Measurements from ENCODE around the gene USB1. TPM values are rescaled to one million over a fixed set of nuclear protein-coding genes. Genes with fewer than 3 reads are reported as not detected.
A peak's percentile ranks its signal among the peaks of the same experiment; 100 is the strongest.

USB1 gene
- total RNA-seq, 1 experiment from 2014 or later, result 23.9 TPM

DNA sequence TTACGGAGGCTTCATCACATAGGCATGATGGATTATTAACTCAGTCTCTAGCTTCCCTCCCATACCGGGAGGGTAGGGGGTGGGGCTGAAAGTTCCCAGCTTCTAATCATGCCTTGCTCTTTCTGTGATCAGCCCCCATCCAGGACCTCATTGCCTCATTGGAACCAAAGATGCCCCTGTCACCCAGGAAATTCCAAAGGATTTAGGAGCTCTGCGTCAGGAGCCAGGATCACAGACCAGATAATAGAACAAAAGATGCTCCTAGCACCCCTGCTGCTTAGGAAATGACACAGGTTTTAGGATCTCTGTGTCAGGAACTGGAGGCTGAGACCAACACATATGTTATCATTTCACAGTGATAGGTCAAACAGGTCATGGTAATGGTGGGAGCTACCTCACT lies 9.7 kb downstream of the USB1 start:
- no peak overlapping the region for H3K4me3 ChIP-seq (ENCODE audit: insufficient read depth, low read depth, low read length)
- DNase-seq, result no peak

DNA sequence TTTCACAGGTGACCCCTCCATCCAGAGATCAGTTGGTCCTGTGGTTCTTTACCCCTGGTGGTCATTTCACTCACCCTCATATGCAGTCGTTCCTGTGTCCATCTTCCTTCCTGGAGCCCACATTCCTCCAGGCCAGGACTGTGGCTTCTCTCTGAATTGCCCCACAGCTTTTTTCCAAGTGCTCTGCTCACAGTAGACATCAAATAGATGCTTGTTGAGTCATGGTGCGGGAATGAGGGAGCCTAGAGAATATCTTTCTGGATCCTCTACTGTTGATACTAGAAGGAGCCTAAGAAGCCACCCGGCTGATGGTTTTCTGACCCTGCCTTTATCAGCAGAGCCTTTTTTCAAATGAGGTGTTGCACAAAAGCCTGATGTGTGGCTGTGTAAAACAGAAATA lies 10.4 kb downstream of the USB1 start:
- Histone ChIP-seq H3K4me3 (ENCODE audit: insufficient read depth, low read depth, low read length) (no peak overlapping the region), H3K27me3 (ENCODE audit: control insufficient read depth, insufficient read depth, low read length) (no peaks in the 10 kb centered on the region), H3K36me3 (replicated peaks; ENCODE audit: control insufficient read depth, insufficient read depth, low read length) (peaks cover 6% of the 10 kb centered on the region)
- DNase-seq, result no peak

More for the DNA sequence above, 9.7 kb downstream of the USB1 start:
- Histone ChIP-seq H3K36me3 (replicated peaks; ENCODE audit: control insufficient read depth, insufficient read depth, low read length) (peaks cover 7% of the 10 kb centered on the region), H3K27me3 (ENCODE audit: control insufficient read depth, insufficient read depth, low read length) (no peaks in the 10 kb centered on the region)

DNA sequence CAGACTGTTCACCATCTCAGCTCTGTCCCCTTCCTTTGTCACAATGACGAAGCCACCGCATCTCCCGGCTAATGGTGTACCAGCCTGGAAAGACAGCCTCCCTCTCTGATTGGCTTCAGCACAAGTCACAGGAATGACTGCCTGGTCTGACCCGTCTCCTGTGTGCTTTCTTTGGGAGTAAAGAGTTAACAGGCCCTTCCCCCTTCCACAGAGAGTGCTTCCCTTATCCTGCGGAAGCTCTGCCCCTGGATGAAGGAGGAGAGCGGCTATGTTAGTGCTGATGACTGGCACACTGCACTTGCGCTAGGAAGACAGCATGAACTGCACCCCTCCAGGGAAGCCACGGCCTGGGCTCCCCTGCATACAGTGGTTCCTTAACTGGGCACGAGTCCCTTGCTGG lies 11.3 kb downstream of the USB1 start:
- Histone ChIP-seq H3K27me3 (ENCODE audit: control insufficient read depth, insufficient read depth, low read length) (no peaks in the 10 kb centered on the region), H3K4me3 (ENCODE audit: insufficient read depth, low read depth, low read length) (no peak overlapping the region), H3K36me3 (replicated peaks; ENCODE audit: control insufficient read depth, insufficient read depth, low read length) (peaks cover 6% of the 10 kb centered on the region)
- DNase-seq, result no peak

DNA sequence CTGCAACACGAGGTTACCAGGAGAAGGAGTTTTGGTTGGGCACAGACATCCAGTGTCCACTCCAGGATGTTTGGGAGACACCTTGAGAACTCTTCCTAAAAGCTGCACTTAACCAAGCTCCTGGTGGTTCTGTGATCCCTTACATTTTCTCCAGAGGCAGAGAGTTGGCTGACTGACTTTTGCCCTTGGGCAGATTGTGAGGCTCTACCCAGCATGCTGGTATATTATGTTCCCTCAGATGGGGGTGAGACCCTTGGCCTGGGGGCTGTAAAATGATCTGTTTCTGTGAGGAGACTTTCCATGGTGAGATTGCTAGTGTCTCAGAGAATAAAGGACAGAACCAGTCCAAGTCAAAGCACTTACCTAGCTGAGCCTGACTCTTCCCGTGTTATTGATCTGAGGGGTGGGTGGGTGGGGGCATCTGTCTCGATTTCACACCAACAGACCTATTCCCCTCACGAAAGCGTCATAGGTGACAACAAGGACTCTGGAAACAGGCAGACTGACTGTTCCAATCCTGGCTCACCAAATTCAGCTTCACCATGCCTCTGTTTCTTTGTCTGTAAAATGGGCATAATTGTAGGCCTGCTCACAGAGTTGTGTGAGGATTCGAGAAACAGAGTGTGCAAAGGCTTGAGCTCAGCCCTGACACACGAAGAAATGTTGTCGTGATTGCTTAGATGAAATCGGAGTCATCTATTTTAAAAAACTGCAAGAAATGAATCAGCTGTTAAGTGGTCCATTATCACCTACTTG lies 12.2 kb downstream of the USB1 start:
- Histone ChIP-seq H3K4me3 (ENCODE audit: insufficient read depth, low read depth, low read length) (no peak overlapping the region), H3K36me3 (replicated peaks; ENCODE audit: control insufficient read depth, insufficient read depth, low read length) (peaks cover 6% of the 10 kb centered on the region), H3K27me3 (ENCODE audit: control insufficient read depth, insufficient read depth, low read length) (no peaks in the 10 kb centered on the region)
- no peak for DNase-seq

DNA sequence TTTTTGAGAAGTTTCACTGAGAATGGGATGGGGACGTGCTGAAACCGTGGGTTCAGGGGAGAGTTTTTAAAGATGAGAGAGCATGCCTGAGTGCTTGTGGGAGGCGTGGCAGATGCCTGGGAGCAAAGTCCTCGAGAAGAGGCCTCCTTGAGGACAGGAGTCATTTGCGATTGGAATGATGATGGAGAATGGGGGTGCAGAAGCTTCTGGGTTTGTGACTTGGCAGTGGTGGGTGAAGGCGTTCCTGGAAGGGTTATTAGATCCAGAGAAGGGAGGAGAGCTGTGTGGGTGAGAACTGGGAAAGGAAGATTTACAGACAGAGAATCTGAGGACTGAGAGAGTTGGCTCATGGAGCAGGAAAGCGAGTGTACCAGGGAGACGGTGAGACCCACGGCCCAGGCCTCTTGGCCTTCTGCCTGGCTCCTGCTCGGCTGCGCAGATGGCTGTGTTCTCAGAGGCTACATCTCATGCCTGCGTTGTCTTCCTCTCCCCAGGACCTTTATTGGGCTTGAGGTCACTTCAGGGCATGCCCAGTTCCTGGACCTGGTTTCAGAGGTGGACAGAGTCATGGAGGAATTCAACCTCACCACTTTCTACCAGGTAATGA lies 15.7 kb downstream of the USB1 start:
- no peaks in the 10 kb centered on the region for H3K27me3 ChIP-seq (ENCODE audit: control insufficient read depth, insufficient read depth, low read length)
- H3K36me3 ChIP-seq (replicated peaks; ENCODE audit: control insufficient read depth, insufficient read depth, low read length), result peaks cover 2% of the 10 kb centered on the region; the same call in 1 of the 2 replicates
- no peak overlapping the region for H3K4me3 ChIP-seq (ENCODE audit: insufficient read depth, low read depth, low read length)
- no peak for DNase-seq

DNA sequence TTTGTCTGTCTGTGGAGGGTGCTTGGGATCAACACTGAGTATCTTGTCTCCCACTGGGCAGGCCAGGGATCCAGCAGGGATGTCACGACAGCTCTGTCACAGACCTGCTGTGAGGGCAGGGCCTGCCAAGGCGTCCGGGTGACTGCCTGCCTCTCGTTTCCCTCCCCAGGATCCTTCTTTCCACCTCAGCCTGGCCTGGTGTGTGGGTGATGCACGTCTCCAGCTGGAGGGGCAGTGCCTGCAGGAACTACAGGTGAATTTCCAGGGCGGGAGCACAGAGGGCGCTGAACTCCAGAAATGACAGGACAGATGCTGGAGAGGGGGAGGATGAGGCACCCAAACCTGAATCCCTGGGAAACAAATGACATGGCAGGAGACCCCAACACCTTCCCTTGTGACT lies 17.6 kb downstream of the USB1 start:
- Histone ChIP-seq H3K36me3 (replicated peaks; ENCODE audit: control insufficient read depth, insufficient read depth, low read length) (no peaks in the 10 kb centered on the region; the same call in 1 of the 2 replicates), H3K27me3 (ENCODE audit: control insufficient read depth, insufficient read depth, low read length) (peaks cover 3% of the 10 kb centered on the region; the same call in 1 of the 2 replicates), H3K4me3 (ENCODE audit: insufficient read depth, low read depth, low read length) (no peak overlapping the region)
- DNase-seq, result peak; percentile 75

DNA sequence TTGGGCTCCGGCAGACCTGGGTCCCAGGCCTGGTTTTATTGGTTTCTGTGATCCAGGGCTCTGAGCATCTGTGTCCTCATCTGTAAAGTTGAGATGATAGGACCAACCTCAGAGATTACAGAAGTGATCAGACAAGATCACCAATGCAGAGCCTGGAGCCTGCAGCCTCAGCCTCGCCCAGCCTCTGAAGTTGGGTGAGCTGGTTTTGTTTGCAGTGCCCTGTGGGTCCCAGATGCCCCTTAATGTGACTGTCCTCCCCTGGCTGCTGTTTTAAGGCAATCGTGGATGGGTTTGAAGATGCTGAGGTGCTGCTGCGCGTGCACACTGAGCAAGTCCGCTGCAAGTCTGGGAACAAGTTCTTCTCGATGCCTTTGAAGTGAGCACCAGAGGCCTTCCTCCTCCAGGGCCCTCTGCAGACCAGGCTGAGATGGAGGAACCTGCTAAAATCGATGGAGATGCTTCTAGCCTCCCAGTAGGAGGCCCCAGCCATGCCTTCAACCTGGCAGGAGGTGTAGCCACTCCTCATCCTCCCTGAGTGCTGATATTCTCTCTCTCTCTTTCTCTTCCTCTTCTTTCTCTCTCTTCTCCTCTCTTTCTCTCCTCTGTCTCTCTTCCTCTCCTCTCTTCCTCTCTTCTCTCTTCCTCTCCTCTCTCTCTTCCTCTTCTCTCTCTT lies 18.8 kb downstream of the USB1 start:
- DNase-seq, result no peak
- H3K36me3 ChIP-seq (replicated peaks; ENCODE audit: control insufficient read depth, insufficient read depth, low read length), result no peaks in the 10 kb centered on the region; the same call in 1 of the 2 replicates
- peaks cover 4% of the 10 kb centered on the region; the same call in 1 of the 2 replicates for H3K27me3 ChIP-seq (ENCODE audit: control insufficient read depth, insufficient read depth, low read length)
- no peak overlapping the region for H3K4me3 ChIP-seq (ENCODE audit: insufficient read depth, low read depth, low read length)

DNA sequence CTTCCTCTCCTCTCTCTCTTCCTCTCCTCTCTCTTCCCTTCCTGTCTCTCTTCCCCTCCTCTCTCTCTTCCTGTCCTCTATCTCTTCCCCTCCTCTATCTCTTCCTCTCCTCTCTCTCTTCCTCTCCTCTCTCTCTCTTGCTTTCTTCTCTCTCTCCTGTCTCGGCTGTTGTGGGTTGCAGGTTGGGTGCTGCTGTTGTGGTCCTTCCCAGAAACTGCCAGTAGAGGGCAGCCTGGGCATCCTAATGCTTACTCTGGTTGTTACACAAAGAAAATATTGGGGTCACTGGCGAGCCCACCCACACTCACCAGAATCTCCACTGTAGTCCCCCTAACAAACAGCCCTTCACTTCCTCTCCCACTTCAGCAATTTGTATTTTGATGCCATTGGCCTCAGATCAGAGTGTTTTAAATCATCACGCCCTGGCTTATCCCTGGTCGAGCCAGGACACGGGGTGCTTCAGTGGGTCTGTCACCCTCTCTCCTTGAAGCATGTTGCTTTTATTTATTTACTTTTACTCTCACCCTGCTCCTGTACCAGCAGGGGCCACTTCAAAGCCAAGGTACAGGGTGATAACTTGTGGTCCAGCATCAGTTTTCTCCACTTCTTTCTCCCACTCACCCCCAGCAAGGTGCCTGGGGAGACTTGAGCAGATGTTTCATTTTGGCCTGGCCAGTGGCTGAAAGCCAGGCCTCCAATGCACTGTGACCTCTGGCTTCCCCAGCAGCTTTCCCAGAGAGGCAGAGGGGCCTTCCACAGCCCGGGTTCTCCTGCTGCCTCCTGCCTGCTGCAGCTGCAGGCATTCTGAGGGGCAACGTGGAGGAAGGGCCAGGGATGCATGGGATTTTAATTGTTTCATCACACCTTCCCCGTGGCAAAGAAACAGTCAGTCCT lies 19.7 kb downstream of the USB1 start:
- no peak overlapping the region for H3K4me3 ChIP-seq (ENCODE audit: insufficient read depth, low read depth, low read length)
- no peaks in the 10 kb centered on the region; the same call in 1 of the 2 replicates for H3K36me3 ChIP-seq (replicated peaks; ENCODE audit: control insufficient read depth, insufficient read depth, low read length)
- DNase-seq, result peak; percentile 83

DNA sequence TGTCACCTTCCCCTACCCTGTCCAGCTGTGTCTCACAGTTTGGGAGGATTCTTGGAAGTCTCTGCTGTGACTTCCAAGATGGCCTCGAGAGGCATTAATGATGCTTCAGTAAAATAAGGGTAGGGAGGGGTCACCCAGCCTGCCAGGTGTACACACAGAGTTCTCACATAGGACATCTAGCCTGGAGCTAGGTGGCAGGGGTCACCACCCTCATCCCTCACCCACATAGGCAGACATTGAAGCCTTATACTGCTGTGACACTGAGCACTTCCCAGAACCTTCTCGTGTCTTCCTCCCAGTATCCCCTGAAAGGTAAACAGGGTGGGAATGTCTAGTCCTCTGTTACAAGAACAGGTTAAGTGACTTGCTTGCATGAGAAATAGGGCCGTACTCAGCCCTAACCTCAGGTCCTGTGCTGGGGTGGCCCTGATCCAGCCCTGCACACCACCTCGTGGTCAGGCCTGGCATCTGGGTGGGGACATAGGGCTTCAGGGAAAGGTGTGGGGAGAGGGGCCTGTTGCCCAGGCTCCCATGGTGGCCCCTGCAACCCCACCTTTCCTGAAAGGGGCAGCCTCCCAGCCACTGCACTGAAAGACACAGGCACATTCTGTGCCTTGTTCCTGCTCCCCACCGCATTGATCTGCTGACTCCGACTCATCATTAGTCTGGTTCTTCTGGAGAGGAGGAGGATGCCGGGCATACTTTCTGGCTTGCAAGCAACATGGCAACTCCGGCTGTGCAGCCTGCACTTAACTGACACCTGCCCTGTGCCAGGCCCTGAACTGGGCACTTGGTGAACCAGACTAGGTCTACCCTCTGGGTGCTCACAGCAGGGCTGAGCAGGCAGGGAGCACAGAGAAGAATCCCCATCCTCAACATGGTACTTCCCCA lies 20.7 kb downstream of the USB1 start:
- DNase-seq, result no peak
- Histone ChIP-seq H3K27me3 (ENCODE audit: control insufficient read depth, insufficient read depth, low read length) (peaks cover 5% of the 10 kb centered on the region), H3K36me3 (replicated peaks; ENCODE audit: control insufficient read depth, insufficient read depth, low read length) (no peaks in the 10 kb centered on the region; the same call in 1 of the 2 replicates), H3K4me3 (ENCODE audit: insufficient read depth, low read depth, low read length) (no peak overlapping the region)

More for the DNA sequence above, 19.7 kb downstream of the USB1 start:
- peaks cover 4% of the 10 kb centered on the region; the same call in 1 of the 2 replicates for H3K27me3 ChIP-seq (ENCODE audit: control insufficient read depth, insufficient read depth, low read length)

DNA sequence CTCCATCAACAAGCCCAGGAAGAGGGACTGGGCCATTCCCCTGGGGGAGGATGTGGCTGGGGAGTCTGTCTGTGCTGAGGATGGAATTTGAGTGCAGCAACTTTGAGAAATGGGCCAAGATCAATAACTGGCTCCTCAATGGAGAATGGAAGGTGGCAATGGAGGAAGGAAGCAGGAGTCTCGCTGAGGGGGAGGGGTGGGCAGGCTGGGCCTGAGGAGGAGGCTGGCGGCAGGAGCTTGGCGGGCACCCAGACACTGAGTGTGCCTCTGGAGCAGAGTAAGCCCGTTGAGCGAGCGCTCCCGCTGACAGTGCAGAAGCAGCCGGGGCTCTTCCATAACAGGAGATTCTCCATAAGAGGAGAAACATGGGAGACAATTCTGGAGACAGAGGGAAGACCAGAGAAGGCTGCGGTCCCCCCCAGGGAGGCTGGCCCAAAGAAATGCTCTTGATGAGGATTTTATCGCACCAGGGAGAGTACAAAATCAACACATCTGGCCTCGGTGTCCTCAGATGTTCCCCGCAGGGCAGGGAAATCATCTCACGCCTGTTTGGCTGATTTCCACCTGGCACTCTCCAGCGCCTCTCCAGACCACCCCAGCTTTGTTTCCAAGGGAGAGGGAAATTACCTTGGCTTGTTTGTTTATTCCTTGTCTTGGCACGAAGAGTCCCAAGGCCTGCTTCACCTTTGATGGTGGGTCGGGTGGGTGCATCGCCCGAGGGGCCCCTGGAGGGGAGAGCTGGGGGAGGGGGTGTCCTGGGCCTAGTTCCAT lies 21.6 kb downstream of the USB1 start:
- peak; percentile 70 for DNase-seq
- Histone ChIP-seq H3K27me3 (ENCODE audit: control insufficient read depth, insufficient read depth, low read length) (peaks cover 5% of the 10 kb centered on the region), H3K4me3 (ENCODE audit: insufficient read depth, low read depth, low read length) (no peak overlapping the region), H3K36me3 (replicated peaks; ENCODE audit: control insufficient read depth, insufficient read depth, low read length) (no peaks in the 10 kb centered on the region; the same call in 1 of the 2 replicates)

DNA sequence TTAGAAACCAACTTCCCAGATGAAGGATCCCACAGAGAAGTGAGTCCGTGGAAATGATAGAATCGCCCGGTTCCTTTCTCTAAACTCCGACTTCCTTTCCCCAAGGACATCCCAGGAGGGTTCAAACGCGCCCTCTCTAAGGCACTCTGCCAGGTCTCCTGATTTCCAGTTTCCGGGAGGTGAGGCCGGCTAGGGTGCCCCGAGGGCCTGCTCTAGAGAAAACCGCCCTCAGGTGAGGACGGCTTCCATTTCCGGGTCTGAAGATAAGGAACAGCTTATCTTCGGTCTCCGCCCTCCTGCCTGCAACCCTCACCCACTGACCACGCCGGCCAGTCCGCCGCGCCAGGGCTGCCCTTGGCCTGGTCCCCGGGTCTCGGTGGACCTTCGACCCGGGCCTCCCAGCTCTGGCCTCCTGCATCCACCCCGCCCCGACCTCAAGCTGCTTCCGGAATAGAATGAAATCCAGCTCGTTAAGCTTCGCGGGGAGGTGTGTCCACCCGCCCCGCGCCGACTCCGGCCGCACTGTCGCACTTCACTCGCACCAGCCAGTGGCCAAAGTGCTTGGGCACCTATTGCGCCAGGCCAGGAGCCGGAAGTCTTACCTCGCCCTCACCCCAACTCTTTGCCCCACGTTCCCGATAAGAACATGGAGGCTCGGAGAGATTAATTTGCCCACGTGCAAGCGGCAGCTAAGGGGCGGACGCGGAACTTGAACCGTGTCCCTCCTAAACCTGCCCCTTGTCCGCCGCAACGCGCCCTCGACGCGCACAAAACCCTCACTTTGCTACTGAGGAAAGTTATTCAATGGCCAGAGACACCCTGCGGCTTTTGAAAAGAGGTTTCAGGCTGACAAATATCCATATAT lies 23.5 kb downstream of the USB1 start:
- peak; percentile 85 for DNase-seq
- peak overlapping the region; percentile 93 for H3K4me3 ChIP-seq (ENCODE audit: insufficient read depth, low read depth, low read length)
- no peaks in the 10 kb centered on the region for H3K36me3 ChIP-seq (replicated peaks; ENCODE audit: control insufficient read depth, insufficient read depth, low read length)

More for the DNA sequence above, 23.5 kb downstream of the USB1 start:
- H3K27me3 ChIP-seq (ENCODE audit: control insufficient read depth, insufficient read depth, low read length), result peaks cover 5% of the 10 kb centered on the region

Data from H7 (cell line).